Activated CD4-positive, alpha-beta T cell treated with anti-CD3 and anti-CD28 coated beads for 24 hours (primary cell): ENCODE measurements around the gene MYL5.
"Not testable (repeated sequence)": the region's sequence is repeated elsewhere in the genome, so short reads cannot be mapped to it uniquely, and the experiment has no call there.

Experiments used
- DNase-seq, 2 donors: peaks; one replicate each; pipeline ENCODE4 v3.0.0-alpha.2; 2020; ENCODE audit warnings: low read depth in 2 of 2

The MYL5 gene

GRCh38 chr4:635851-636627 lies 38.3 kb upstream of the MYL5 start:
- no peak for DNase-seq

DNA sequence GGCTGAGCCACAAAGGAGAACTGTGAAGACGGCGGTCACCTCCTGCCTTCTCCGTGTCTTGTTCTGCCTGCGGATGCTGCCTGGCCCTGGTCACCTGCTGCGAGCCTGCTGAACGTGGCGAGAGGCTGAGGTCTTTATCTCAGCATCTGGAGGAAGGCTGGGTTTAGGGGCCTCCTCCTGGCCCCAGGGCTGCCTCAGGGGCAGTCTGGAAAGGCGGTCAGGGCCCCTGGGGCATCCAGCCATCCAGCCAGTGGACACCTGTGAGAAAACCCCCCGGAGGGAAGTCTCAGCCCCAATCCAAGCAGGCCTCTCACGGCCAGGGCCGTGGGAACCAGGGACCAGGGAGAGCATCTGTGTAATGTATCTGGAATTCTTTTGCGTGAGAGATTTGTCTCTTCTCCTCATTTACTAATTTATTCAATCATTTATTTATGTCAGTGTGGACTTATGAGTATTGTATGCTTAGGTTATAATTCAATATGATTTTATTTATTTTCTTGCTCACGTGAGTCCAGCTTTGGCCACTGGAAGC lies 37.6 kb upstream of the MYL5 start:
- DNase-seq = no peak

- no peak for DNase-seq
Measured at GRCh38 chr4:637536-638280, 36.6 kb upstream of the MYL5 start.

DNA sequence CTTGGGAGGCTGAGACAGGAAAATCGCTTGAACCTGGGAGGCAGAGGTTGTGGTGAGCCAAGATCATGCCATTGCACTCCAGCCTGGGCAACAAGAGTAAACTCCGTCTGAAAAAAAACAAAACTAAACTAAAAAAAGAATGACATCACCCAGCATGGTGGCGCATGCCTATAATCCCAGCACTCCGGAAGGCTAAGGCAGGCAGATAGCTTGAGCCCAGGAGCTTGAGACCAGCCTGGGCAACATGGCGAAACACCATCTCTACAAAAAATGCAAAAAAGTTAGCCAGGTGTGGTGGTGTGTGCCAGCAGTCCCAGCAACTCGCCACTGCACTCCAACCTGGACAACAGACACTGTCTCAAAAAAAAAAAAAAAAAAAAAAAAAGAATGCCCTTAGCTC lies 32.0 kb upstream of the MYL5 start:
- DNase-seq = not testable (repeated sequence)

GRCh38 chr4:646460-646859 lies 27.9 kb upstream of the MYL5 start:
- DNase-seq = peak in 1 of 2 donors; percentile 23

- DNase-seq = no peak
Measured at GRCh38 chr4:647481-647880, 26.9 kb upstream of the MYL5 start.

GRCh38 chr4:648579-649292 lies 25.6 kb upstream of the MYL5 start:
- DNase-seq = no peak

- no peak for DNase-seq
Measured at GRCh38 chr4:649293-649625, 25.1 kb upstream of the MYL5 start.

DNA sequence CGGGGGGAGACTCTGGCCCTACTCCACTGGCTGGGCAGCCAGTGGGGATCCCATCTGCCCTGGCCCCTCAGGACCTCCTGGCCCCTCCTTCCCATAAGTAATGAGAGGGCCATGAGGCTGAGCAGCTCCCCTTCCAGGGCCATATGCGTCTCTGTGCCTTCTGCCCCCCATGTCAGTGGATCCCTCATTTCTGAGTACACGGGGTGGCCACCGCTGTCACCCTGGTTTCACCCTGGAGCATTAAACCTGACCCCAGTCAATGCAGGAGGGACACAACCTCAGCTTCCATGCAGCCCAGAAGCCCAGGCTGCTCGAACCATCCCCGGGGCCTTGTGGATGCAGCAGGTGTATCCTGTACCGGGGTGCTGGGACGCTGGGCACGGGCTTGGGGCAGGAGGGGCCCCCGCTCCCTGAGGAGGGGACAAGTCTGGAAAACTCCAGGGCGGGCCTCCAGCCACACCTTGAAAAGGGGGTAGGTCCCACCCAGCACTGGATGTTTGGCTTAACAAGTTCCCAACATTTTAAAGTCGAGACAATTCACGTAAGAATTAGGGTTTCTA lies 24.5 kb upstream of the MYL5 start:
- DNase-seq = no peak

DNA sequence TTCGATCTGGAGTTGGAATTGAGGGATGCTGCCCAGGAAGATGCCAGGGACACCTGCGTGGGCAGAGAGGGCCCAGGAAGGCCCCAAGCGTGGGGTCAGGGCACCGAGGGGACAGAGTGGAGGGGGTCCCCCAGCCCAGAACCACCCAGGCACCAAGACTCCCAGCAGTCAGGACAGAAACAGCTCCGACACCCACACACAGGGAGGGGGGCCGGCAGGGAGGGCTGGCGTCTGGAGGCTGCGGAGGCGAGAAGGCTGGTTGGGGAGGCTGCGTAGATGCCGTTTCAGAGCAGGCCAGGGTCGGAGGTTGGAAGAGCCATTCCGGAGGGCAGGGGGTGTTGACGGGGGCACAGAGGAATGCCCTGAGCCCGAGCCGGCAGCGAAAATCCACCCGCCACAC lies 23.9 kb upstream of the MYL5 start:
- no peak for DNase-seq

DNA sequence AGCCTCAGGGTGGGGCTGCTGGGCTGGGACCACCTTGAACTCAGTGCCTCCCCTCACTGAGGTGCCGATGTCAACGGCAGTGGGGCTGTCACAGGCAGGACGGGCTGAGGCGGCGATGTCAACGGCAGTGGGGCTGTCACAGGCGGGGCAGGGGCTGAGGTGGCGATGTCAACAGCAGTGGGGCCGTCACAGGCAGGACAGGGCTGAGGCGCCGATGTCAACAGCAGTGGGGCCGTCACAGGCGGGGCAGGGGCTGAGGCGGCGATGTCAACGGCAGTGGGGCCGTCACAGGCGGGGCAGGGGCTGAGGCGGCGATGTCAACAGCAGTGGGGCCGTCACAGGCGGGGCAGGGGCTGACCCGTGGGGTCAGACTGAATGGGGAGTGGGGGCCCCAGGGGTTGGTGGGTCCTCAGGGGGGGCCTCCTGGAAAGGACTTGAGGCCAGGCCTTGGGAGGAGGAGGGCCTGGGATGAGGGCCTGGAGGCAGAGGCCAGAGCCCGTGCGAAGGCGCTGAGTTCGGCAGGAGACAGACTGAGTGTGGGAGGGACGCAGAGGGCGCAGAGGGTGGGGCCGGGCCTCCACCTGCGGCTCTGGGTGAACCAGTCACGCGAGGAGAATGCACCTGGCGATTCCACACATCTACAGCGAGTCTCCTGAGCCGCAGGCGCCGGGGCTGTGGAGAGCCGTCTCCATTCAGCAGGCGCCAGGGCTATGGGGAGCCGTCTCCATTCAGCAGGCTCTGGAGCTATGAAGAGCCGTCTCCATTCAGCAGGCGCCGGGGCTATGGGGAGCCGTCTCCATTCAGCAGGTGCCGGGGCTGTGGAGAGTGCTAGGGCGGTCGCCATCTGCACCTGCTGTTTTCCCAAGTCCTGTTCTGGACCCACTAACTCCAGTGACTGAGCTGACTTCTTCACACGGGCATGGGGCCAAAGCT lies 23.1 kb upstream of the MYL5 start:
- DNase-seq = no peak

DNA sequence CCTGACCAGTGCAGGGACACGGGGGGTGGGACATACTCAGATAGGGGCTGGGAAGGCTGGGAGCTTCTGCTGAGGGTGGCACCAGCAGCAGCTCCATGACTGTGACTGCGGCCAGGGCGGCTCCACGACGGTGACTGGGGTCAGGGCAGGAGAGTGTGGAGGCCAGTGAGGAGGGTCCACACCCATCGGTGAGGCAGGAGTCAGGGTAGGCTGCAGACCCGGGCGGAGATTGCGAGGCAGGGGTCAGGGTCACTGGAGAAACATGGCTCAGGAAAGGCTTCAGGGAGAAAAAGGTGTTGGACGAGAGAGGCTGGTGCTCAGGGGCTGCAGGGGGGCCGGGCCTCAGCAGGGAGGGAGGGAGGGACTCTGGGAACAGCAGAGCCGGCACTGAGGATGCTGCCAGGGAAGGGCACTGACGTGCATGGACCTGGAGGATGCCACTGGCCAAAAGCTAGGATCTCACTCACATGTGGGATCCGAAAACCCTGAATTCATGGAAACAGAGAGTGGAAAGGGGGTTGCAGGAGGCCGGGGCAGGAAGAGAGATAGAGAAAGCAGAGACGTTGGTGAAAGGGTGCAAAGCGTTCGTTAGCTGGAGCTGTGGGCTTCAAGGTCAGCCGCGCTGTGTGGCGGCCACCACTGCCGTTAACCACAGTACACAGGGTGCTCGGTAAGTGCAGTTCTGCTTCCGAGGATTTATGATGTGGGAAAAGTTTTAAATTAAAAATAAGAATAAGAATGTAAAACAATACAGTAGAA lies 22.3 kb upstream of the MYL5 start:
- DNase-seq = no peak

DNA sequence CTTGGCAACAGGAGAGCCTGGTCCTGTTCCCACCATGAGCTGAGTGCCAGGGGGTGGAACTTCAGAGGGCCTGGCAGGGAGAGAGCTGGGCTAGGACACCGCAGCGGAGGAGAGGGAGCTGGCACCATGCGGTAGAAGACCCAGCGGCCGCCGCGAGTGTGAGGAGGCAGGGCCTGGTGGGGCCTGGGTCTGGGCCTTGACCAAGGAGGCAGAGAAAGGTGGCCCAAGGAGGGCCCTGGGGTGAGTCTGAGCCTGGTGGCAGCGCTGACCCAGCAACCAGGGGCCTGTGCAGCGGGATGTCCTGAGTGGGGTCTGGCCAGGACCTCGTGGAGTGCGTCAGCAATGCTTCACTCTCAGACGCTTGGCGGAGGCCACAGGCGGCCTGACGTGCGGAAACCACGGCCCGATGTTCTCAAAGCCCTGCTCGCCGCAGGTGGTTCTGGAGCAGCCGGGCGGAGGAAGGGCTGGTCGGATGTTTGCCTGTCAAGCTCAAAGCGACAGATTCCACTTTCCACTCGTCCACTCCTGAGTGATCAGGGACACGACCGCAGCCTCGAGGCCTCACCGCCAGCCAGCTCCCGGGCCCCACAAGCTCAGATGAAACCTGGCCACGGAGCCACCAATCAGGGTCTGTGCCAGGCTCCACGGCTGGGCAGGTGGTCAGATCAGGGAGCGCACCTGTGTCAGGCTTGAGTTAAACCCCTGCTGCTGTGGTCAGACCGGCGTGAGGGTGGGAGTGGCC lies 21.1 kb upstream of the MYL5 start:
- DNase-seq = no peak

DNA sequence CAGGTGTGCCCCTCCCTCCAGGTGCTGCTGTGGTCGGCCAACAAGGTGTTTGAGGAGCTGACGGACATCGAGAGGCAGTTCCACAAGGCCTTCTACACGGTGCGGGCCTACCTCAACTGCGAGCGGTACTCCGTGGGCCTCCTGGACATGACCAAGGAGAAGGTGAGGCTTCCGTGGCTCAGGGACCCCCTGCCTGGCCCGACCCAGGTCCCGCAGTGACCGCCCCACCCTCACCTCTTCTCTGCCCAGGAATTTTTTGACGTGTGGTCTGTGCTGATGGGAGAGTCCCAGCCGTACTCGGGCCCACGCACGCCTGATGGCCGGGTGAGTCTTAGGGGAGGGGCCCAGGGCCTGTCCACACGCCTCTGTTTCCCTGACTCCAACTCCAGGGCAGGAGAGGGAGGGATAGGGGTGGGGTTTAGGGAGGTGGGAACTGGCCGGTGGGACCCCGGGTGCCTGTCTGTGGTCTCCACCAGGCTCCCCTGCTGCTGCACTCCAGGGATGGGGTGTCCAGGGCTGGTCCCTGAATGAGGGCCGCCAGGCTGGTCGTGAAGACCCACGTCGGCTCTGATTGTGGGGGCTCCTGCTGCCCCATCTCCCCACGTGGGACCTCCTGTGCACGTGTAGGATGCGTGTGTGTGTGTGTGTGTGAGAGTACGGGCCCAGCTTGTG lies 20.4 kb upstream of the MYL5 start:
- no peak for DNase-seq

GRCh38 chr4:654503-654845 lies 19.9 kb upstream of the MYL5 start:
- no peak for DNase-seq

- no peak for DNase-seq
Measured at GRCh38 chr4:654871-655463, 19.4 kb upstream of the MYL5 start.

DNA sequence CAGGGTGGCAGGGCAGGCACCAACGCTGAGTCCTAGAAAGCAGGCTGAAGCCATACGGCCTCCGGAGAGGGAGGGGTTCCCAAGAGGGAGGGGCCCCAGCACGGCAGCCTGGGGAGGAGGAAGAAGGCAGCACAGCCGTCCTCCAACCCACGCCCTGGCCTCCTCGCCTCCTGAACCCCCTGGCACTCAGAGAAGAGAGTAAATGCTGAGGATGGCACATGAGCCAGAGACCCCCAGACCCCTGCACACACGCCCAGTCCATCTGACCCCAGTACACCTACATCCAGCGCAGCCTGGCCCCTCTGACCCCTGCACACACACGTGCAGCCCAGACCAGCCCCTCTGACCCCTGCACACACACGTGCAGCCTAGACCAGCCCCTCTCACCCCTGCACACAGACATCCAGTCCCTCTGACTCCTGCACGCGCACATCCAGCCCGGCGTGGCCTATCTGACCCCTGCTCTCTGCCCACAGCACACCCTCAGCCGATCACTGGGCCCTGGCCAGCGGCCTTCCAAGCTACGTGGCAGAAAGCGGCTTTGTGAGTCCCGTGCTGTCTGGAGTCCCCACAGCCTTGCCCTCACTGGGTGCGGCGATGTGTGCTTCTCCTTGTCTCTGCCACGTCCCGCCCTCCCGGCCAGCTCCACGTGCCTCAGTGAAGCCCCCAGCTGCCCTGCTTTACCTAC lies 18.7 kb upstream of the MYL5 start:
- DNase-seq = no peak
